GM21529 (cell line): ENCODE measurements around the gene ABHD17A.

ENCODE experiments used
- ATAC-seq: cut with Tn5 transposase; IDR thresholded peaks from one replicate; pipeline ENCODE4 v1.9.1; 2021; ENCODE audit not compliant: unreplicated experiment

Gene ABHD17A

DNA sequence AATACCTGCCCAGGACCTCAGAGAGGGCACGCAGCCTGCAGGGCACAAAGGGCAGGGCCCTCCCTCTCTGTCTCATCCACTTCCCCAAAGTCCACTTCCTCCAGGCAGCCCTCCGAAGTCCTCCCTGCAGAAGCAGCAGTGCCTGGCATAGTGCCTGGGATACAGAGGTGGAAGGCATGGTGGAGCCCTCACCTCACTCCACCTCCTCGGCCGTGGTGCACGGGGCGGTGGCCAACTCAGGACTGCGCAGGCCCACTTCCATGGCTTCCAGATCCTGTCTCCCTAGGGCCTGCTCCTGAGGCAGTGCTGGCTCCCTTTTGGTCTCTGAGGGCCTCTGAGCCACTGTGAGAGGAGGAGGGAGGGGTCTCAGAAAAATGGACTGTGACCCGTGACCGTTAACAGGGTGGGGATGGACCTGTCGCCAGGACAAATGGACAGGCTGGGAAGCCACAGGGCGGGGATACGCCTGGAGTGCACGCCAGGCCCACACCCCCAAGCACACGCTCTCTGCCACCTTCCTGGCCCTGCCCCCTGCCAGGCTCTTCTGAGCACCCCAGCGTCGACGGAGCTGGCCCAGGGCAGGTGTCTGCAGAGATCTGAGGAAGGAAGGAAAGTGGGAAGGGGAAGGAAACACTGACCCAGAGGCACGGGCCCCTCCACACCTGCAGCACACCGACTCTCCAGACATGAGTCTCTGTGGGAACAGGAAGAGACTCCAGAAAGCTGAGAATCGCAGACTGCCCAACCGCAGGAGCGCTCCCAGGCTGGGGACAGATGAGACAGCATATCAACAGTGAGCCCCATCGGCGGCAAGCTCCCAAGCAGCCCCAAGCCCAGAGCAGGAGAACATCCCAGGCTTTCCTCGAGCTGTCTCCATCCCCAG lies 45.4 kb downstream of the ABHD17A start:
- no peak for ATAC-seq

DNA sequence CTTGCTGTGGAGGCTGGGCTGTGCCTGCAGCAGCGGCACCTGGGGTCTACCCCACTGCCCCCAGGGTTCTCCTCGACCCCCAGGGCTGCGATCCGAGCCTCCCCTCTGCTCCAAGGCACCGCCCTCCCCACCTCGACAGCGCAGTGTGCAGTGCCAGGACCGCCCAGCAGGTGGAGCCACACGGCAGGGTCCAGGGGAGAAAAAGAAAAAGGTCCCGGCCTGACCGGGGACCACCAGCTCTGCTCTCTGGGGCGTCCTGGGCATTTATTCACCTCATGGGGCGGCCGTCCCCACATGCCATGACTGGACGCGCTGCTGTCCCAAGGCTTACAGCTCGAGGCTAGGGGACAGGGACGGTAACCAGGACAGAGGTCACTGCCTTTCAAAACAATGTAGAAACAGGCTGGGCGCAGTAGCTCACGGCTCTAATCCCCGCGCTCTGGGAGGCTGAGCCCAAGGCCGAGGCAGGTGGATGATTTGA lies 47.6 kb downstream of the ABHD17A start:
- ATAC-seq = no peak

- ATAC-seq = no peak
Measured at GRCh38 chr19:1837222-1837565, 48.1 kb downstream of the ABHD17A start.

- ATAC-seq = no peak
Measured at GRCh38 chr19:1836458-1837221, 48.7 kb downstream of the ABHD17A start.

DNA sequence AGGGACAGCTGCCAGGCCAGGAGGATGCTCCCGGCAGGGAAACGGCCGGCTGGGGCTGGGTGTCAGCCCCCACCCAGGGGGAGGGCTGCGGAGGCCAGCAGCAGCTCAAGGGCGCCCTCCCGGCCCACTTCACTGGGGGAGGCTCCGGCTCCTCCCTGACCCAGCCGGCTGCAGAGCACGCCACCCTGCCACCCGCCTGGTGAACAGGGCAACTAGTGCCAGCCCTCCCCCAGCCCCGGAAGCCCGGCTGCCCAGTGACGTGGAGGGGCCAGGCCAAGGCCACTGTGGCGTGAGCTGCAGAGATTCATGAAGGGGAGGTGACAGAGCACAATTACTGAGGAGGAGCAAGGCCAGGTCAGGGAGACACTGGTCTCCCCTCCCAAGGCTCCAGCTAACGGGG lies 51.8 kb downstream of the ABHD17A start:
- ATAC-seq = no peak

DNA sequence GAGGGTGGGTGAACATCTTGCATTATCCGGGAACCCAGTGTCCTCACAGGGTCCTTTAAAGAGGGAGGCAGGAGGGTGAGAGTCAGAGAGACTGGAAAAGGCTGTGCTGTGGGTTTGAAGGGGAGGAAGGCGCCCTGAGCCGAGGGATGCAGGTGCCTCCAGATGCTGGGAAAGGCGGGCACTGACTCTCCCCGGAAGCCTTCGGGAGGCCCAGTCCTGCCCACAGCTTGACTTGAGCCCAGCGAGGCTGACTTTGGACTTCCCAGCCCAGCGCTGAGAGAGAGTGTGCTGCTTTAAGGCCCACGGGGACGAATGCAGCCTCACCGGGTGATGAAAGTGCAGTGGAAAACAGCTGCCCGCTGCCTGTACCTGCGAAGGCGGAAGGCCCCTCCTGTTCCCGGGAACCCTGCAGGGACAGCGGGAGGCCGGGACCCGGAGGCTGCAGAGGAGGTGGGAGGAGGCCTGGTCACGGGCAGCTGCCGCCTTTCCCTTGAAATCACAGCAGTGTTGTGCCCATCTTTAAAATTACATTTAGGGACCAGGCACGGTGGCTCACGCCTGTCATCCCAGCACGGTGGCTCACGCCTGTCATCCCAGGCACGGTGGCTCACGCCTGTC lies 53.1 kb downstream of the ABHD17A start:
- ATAC-seq = no peak

GRCh38 chr19:1830978-1831377 lies 54.3 kb downstream of the ABHD17A start:
- no peak for ATAC-seq

GRCh38 chr19:1830568-1830967 lies 54.7 kb downstream of the ABHD17A start:
- ATAC-seq = no peak

- ATAC-seq = no peak
Measured at GRCh38 chr19:1829958-1830357, 55.3 kb downstream of the ABHD17A start.

DNA sequence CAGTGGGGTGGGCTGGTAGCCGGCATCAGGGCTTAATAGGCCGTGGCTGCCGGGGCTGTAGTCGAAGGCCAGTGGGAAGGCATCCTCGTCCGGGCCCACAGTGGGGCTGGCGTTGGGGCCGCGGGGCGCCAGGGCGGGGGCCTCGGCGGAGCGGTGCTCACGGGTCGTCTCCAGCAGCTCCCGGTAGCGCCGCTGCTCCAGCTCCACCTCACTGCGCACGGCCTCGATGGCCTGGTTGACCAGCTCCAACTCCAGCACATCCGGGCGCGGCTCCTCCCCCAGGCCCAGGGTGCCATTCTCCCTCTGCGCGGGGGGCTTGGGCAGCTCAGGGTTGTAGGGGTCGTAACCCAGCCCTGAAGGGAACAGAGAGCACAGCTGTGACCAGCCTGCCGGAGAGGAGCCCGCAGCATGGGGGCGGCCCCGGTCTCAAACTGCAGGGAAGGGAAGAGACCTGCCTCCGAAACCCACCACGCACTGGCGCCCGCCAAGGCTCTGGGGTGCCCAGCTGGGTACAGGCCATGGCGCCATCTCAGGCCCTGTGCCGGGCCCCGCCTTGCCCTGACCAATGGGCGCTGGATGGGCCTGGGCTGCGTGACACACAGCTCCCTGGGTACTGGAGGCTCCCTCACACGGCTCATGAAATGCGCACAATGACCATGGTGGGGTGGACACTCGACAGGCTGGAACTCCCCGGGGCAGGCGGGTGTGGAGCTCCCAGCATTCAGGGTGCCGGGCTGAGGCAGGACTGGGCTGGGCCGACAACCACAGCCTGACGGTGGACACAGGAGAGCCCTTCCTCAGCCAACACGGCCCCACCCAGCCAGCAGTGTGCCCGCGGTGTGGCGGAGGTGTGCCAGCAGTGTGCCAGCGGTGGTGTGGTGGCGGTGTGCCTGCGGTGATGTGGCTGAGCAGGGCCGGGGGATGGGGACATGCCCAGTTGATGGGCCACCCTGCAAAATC lies 56.7 kb downstream of the ABHD17A start:
- no peak for ATAC-seq

DNA sequence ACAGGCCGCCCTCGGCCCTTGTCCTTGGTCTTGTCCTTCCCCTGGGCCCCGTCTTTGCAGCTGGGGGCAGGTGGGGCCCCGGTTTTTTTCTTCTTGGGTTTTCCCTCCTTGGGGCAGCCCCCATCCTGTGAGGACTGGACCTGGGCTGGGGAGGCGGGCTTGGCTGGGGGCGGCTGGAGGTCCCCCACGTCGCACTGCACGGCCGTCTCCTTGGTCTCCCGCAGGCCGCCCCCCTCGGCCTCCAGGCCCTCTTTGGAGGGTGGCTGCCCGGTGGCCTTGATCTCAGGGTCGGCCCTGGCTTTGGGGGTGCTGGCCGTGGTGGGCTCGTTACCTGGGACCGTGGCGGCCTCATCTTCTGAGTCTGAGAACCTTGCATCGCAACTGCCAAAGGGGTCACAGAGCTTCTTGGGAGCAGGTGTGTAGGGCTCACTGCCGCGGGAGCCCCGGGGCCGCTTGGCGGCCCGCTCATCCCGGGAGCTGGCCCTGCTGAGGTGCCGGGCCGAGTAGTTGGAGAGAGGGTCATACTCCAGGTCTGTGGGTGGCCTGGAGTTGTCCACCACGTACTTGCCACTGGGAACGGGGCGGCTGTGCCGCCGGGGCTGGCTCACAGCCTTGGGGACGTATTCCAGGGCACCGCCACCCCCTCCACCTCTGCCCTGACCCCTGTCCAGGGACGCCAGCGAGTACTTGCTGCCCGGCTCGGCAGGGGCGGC lies 57.6 kb downstream of the ABHD17A start:
- no peak for ATAC-seq
